ENCODE measurements around the gene CDA.

GRCh38 chr1:20574686-20575540, 14.0 kb upstream of the CDA start:
- TF ChIP-seq EZH2phosphoT487 (IDR thresholded peaks at IDR 0.05; ENCODE audit: unreplicated experiment) (no peak), CREB1 (CRISPR knock-in tag; IDR thresholded peaks at IDR 0.05; ENCODE audit: low read depth) (no peak), CTCF (conservative IDR thresholded peaks at IDR 0.05; ENCODE audit: low read depth in 2 of 2) (peak; percentile 95 to 99), POLR2AphosphoS5 (IDR thresholded peaks at IDR 0.05; ENCODE audit: low read depth) (no peak), EZH2 (IDR thresholded peaks at IDR 0.05; ENCODE audit: low read depth, unreplicated experiment) (no peak), ZNF114 (CRISPR knock-in tag; IDR thresholded peaks at IDR 0.05) (no peak), STAT1 (IDR thresholded peaks at IDR 0.05; ENCODE audit: unreplicated experiment) (no peak), NANOG (IDR thresholded peaks at IDR 0.05; ENCODE audit: borderline replicate concordance) (no peak), JUNB (IDR thresholded peaks at IDR 0.05; ENCODE audit: unreplicated experiment) (no peak)
- TF ChIP-seq, protein P1, sequence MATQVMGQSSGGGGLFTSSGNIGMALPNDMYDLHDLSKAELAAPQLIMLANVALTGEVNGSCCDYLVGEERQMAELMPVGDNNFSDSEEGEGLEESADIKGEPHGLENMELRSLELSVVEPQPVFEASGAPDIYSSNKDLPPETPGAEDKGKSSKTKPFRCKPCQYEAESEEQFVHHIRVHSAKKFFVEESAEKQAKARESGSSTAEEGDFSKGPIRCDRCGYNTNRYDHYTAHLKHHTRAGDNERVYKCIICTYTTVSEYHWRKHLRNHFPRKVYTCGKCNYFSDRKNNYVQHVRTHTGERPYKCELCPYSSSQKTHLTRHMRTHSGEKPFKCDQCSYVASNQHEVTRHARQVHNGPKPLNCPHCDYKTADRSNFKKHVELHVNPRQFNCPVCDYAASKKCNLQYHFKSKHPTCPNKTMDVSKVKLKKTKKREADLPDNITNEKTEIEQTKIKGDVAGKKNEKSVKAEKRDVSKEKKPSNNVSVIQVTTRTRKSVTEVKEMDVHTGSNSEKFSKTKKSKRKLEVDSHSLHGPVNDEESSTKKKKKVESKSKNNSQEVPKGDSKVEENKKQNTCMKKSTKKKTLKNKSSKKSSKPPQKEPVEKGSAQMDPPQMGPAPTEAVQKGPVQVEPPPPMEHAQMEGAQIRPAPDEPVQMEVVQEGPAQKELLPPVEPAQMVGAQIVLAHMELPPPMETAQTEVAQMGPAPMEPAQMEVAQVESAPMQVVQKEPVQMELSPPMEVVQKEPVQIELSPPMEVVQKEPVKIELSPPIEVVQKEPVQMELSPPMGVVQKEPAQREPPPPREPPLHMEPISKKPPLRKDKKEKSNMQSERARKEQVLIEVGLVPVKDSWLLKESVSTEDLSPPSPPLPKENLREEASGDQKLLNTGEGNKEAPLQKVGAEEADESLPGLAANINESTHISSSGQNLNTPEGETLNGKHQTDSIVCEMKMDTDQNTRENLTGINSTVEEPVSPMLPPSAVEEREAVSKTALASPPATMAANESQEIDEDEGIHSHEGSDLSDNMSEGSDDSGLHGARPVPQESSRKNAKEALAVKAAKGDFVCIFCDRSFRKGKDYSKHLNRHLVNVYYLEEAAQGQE (IDR thresholded peaks at IDR 0.05; ENCODE audit: unreplicated experiment), result no peak
- TF ChIP-seq, protein P2, sequence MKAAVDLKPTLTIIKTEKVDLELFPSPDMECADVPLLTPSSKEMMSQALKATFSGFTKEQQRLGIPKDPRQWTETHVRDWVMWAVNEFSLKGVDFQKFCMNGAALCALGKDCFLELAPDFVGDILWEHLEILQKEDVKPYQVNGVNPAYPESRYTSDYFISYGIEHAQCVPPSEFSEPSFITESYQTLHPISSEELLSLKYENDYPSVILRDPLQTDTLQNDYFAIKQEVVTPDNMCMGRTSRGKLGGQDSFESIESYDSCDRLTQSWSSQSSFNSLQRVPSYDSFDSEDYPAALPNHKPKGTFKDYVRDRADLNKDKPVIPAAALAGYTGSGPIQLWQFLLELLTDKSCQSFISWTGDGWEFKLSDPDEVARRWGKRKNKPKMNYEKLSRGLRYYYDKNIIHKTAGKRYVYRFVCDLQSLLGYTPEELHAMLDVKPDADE (IDR thresholded peaks at IDR 0.05), result no peak

Data from GM23338 (cell line).